Transverse colon (tissue), 4 donors: ENCODE results near the gene HSPB1. TPM values are rescaled to one million over a fixed set of nuclear protein-coding genes. Genes with fewer than 3 reads are reported as not detected.
"Not testable (repeated sequence)": the region's sequence is repeated elsewhere in the genome, so short reads cannot be mapped to it uniquely, and the experiment has no call there.

Experiments used
- DNase-seq: peaks from one replicate; pipeline ENCODE4 v3.0.0-alpha.2; 2019
- H3K27ac ChIP-seq, 4 donors: fragments of 200-600 bp; sonication (generic); 2 replicates each; pipeline ENCODE4 v1.5.1; 2016 to 2018; ENCODE audit warnings: inconsistent platforms in 4 of 4
- H3K27me3 ChIP-seq: fragments of 200-600 bp; sonication (generic); 2 replicates; pipeline ENCODE4 v1.5.1; 2017; ENCODE audit warnings: inconsistent platforms
- H3K36me3 ChIP-seq, 4 donors: fragments of 200-600 bp; sonication (generic); 2 replicates each; pipeline ENCODE4 v1.5.1; 2017 to 2019; ENCODE audit warnings: inconsistent platforms in 4 of 4
- H3K4me1 ChIP-seq, 4 donors: fragments of 200-600 bp; sonication (generic); 2 replicates each; pipeline ENCODE4 v1.5.1; 2017 to 2020; ENCODE audit warnings: inconsistent platforms in 4 of 4
- H3K4me3 ChIP-seq, 4 donors: fragments of 200-600 bp; sonication (generic); 1 replicate in 1 of 4; 2 replicates in 3 of 4; pipeline versions ENCODE4 v1.5.1 to v1.6.1; 2017 to 2019; ENCODE audit warnings: inconsistent platforms in 4 of 4
- H3K9me3 ChIP-seq, 2 donors: fragments of 200-600 bp; sonication (generic); 2 replicates each; pipeline ENCODE4 v1.5.1; 2017 to 2019; ENCODE audit warnings: inconsistent platforms in 2 of 2
- EP300 ChIP-seq: sonication (generic); formaldehyde crosslinking; IDR thresholded peaks from one replicate; pipeline ENCODE4 v1.6.1; 2017; ENCODE audit warnings: antibody characterized with exemption, low read depth
- POLR2A ChIP-seq: fragments of 450-650 bp; IDR thresholded peaks from one replicate; pipeline ENCODE4 v1.6.1; 2016; ENCODE audit warnings: antibody characterized with exemption, mild to moderate bottlenecking, moderate library complexity
- POLR2AphosphoS5 ChIP-seq, 3 donors: sonication (generic); formaldehyde crosslinking; IDR thresholded peaks; one replicate each; pipeline ENCODE4 v1.6.1; 2016; ENCODE audit warnings: antibody characterized with exemption in 3 of 3
- WGBS, 2 donors: methylation state at CpG; one replicate each; pipeline ENCODE4 v1.1.5; 2018; ENCODE audit warnings: low coverage in 1 of 2; 5-methylcytosine and 5-hydroxymethylcytosine counted together
- in situ Hi-C, 4 donors: fragments of 200-750 bp; cut with MboI; loops; one replicate each; pipeline versions ENCODE4 v1.15.0 to v1.15.1; 2017; ENCODE audit warnings: low sequenced_read_pairs in 3 of 4, low pct_ligation_motif_present in 1 of 4, low pct_unique_long_range_greater_than_20kb in 1 of 4
- intact Hi-C: fragments of 100-400 bp; cut with DNase I; formaldehyde crosslinking; loops from one replicate; pipeline ENCODE4 v1.15.1; 2023; ENCODE audit warnings: low total_unique reads
- total RNA-seq, 4 donors: library from RNA; depleted of rRNA; stranded (reverse); fragments of >200 nt; gene quantifications; one replicate each; pipeline ENCODE4 v1.1.0, GENCODE V29; 2016
- TF ChIP-seq, protein P1 (sequence below), 5 experiments: fragments of 200-600 bp in 3 of 5; fragments of 450-650 bp in 2 of 5; sonication (generic) in 3 of 5; IDR thresholded peaks; 1 replicate in 2 of 5; 2 replicates in 3 of 5; pipeline ENCODE4 v1.5.1; 2016 to 2017; ENCODE audit warnings: antibody characterized with exemption in 5 of 5, inconsistent platforms in 3 of 5, mild to moderate bottlenecking in 2 of 5, moderate library complexity in 1 of 5

HSPB1 gene
- total RNA-seq, 4 donors from 2014 or later: 387 to 1,086 (median 519) TPM

GRCh38 chr7:76304888-76305375 lies 2.5 kb downstream of the HSPB1 start:
- H3K27ac ChIP-seq: peak overlapping the region; percentile 94 to 99 (median 97)
- intact Hi-C loops: no loop called here
- in situ Hi-C loops: no loop called here
- H3K4me3 ChIP-seq: peak overlapping the region in 2 of 4 donors; percentile 69 to 82
- H3K36me3 ChIP-seq: no peaks in the 10 kb centered on the region
- H3K9me3 ChIP-seq: no peaks in the 10 kb centered on the region
- WGBS, 2 donors: 20 to 57% methylated on average over 1 to 10 of the region's 10 CpGs
- TF ChIP-seq POLR2A (no peak), POLR2AphosphoS5 (IDR thresholded peaks at IDR 0.05) (peak; percentile 44 to 76 (median 74))
- TF ChIP-seq, protein P1, sequence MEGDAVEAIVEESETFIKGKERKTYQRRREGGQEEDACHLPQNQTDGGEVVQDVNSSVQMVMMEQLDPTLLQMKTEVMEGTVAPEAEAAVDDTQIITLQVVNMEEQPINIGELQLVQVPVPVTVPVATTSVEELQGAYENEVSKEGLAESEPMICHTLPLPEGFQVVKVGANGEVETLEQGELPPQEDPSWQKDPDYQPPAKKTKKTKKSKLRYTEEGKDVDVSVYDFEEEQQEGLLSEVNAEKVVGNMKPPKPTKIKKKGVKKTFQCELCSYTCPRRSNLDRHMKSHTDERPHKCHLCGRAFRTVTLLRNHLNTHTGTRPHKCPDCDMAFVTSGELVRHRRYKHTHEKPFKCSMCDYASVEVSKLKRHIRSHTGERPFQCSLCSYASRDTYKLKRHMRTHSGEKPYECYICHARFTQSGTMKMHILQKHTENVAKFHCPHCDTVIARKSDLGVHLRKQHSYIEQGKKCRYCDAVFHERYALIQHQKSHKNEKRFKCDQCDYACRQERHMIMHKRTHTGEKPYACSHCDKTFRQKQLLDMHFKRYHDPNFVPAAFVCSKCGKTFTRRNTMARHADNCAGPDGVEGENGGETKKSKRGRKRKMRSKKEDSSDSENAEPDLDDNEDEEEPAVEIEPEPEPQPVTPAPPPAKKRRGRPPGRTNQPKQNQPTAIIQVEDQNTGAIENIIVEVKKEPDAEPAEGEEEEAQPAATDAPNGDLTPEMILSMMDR (IDR thresholded peaks at IDR 0.05): no peak
- H3K4me1 ChIP-seq: peaks cover 3 to 40% (median 30%) of the 10 kb centered on the region in 4 donors
- DNase-seq: peak; percentile 47
- H3K27me3 ChIP-seq: no peaks in the 10 kb centered on the region

- H3K4me3 ChIP-seq, H3K27ac ChIP-seq, H3K27me3 ChIP-seq, intact Hi-C loops, H3K9me3 ChIP-seq, in situ Hi-C loops, H3K36me3 ChIP-seq, DNase-seq: not testable (repeated sequence)
- WGBS, 2 donors: 77 to 92% methylated on average over 3 to 12 of the region's 12 CpGs
- H3K4me1 ChIP-seq: peaks cover 4 to 44% (median 28%) of the 10 kb centered on the region in 4 donors
Measured at GRCh38 chr7:76308874-76309273, 6.4 kb downstream of the HSPB1 start.

DNA sequence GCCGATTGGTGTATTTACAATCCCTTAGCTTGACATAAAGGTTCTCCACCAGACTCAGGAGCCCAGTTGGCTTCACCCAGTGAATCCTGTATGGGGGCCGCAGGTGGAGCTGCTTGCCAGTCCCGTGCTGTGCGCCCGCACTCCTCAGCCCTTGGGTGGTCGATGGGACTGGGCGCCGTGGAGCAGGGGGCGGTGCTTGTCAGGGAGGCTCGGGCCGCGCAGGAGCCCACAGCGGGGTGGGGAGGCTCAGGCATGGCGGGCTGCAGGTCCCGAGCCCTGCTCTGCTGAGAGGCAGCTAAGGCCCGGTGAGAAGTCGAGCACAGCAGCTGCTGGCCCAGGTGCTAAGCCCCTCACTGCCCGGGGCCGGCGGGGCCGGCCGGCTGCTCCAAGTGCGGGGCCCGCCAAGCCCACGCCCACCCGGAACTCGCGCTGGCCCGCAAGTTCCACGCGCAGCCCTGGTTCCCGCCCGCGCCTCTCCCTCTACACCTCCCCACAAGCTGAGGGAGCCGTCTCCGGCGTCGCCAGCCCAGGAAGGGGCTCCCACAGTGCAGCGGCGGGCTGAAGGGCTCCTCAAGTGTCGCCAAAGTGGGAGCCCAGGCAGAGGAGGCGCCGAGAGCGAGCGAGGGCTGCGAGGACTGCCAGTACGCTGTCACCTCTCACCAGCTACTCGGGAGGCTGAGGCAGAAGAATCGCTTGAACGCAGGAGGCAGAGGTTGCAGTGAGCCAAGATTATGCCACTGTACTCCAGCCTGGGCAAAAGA lies 7.0 kb downstream of the HSPB1 start:
- H3K27ac ChIP-seq, intact Hi-C loops, H3K36me3 ChIP-seq, H3K9me3 ChIP-seq, H3K27me3 ChIP-seq, H3K4me3 ChIP-seq, DNase-seq: not testable (repeated sequence)
- in situ Hi-C loops: loop anchor here in 2 of 4 donors (10.0 kb wide), 1 partner anchor 135 kb away; no protein-coding TSS in a partner anchor
- WGBS, 2 donors: 95% methylated on average over 36 of the region's 50 CpGs; no CpG with 5 or more reads in 1 of the 2 donors
- peaks cover 7 to 44% (median 24%) of the 10 kb centered on the region in 4 donors for H3K4me1 ChIP-seq

- Histone ChIP-seq H3K4me1 (peaks cover 7 to 36% (median 21%) of the 10 kb centered on the region in 4 donors), H3K36me3 (no peaks in the 10 kb centered on the region), H3K27me3 (no peaks in the 10 kb centered on the region), H3K27ac (peak overlapping the region; percentile 46 to 64 (median 59)), H3K4me3 (no peak overlapping the region), H3K9me3 (no peaks in the 10 kb centered on the region)
- DNase-seq: peak; percentile 47
- intact Hi-C loops: no loop called here
- no peak for TF ChIP-seq POLR2AphosphoS5 (IDR thresholded peaks at IDR 0.05)
- TF ChIP-seq EP300: no peak
- no peak for TF ChIP-seq POLR2A
- TF ChIP-seq, protein P1 (IDR thresholded peaks at IDR 0.05): no peak
- WGBS, 2 donors: 27% methylated on average over 20 of the region's 21 CpGs; no CpG with 5 or more reads in 1 of the 2 donors
- in situ Hi-C loops: loop anchor here in 2 of 4 donors (10.0 kb wide), 1 partner anchor 136 kb away; no protein-coding TSS in a partner anchor
Measured at GRCh38 chr7:76310102-76310957, 7.9 kb downstream of the HSPB1 start.

DNA sequence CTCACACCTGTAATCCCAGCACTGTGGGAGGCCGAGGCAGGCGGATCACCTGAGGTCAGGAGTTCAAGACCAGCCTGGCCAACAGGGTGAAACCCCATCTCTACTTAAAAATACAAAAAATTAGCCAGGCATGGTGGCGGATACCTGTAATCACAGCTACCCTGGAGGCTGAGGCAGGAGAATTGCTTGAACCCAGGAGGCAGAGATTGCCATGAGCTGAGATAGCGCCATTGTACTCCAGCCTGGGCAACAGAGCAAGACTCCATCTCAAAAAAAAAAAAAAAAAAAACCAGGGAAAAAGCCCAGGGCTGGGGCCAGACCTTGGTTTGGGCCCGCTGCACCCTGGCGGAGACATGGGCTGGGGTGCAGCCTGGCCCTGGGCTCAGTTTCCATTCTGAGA lies 9.4 kb downstream of the HSPB1 start:
- DNase-seq, H3K4me3 ChIP-seq, H3K27ac ChIP-seq, H3K9me3 ChIP-seq, H3K36me3 ChIP-seq, H3K27me3 ChIP-seq, intact Hi-C loops: not testable (repeated sequence)
- H3K4me1 ChIP-seq: peaks cover 3 to 28% (median 18%) of the 10 kb centered on the region in 4 donors
- WGBS, 2 donors: 86 to 100% methylated on average over 1 to 6 of the region's 6 CpGs
- in situ Hi-C loops: loop anchor here in 2 of 4 donors (10.0 kb wide), 1 partner anchor 137 kb away; no protein-coding TSS in a partner anchor
